NCI-H526 (cell line): ENCODE results near the gene PTPRC.
"Not testable (repeated sequence)": the region's sequence is repeated elsewhere in the genome, so short reads cannot be mapped to it uniquely, and the experiment has no call there.

ENCODE experiments used
- DNase-seq, 2 experiments: peaks; one replicate each; lab custom pipeline; 2025; lab: John Stamatoyannopoulos, UW

PTPRC gene

DNA sequence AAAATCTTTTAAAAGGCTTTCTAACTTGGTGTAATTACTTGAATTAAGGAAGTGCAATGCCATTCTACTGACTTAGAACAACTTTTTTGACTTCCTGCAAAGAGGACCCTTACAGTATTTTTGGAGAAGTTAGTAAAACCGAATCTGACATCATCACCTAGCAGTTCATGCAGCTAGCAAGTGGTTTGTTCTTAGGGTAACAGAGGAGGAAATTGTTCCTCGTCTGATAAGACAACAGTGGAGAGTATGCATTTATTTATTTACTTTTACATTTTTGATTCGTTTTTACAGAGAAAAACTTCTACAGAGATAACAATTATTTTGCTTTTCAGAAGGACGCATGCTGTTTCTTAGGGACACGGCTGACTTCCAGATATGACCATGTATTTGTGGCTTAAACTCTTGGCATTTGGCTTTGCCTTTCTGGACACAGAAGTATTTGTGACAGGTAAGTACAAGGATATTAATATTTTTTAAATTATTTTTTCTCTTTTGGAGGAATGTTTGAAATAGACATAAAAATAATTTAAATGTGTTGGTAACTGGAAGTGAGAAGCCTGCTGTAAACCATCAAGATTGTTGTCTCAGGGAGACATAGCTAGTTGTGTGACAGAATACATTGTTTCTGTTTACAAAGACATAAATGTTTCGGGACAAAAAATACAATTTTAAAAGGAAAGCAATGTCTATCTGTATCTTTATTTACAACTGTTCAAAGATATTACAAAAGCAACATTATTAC is at the start of gene PTPRC:
Gene PTPRC, plus strand, starts transcription at position 147 of the 742 bp plus-strand sequence. Its CDS starts 229 bp downstream, at position 376.
- DNase-seq: no peak

DNA sequence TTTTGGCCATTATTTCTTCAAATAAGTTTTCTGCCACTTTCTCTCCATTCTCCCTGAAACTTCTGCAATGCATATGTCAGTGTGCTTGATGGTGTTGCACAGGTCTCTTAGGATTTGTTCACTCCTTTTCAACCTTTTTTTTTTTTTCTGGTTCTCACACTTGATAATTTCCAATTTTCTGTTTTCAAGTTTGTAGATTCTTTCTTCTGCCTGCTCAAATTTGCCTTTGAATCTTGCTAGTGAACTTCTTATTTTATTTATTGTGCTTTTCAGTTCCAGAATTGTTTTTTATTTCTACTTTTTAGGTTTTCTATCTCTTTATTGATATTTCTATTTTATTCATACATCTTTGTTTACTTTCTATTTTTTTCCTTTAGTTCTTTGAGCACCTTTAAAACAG is 48.4 kb upstream of the PTPRC start:
- no peak for DNase-seq

- DNase-seq: no peak
Observed at GRCh38 chr1:198595765-198596164, 43.1 kb upstream of the PTPRC start.

- no peak for DNase-seq
Observed at GRCh38 chr1:198597690-198598430, 41.0 kb upstream of the PTPRC start.

DNA sequence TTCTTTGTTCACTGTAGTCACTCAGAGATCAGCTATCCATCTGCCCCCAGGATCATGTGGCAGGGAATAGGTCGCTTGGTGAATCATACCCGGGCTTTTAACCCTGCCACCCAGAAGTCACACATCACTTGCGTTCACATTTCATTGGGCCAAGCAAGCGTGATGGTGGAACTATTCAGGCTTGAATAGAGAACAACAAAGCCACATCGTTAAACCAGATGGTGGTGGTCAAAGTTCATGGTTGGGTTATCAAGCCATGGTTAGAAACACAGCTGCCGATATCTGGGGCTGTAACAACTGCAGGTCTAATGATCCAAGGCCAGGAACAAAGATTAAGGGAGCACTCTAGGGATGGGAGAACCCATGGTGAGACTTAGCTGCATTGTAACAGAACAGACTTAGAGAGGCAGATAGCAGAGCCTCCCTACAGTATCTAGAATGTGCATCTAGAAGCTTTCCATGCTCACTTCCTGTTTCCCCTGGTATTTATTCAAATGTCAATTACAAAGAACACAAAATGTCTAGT is 40.0 kb upstream of the PTPRC start:
- no peak for DNase-seq

DNA sequence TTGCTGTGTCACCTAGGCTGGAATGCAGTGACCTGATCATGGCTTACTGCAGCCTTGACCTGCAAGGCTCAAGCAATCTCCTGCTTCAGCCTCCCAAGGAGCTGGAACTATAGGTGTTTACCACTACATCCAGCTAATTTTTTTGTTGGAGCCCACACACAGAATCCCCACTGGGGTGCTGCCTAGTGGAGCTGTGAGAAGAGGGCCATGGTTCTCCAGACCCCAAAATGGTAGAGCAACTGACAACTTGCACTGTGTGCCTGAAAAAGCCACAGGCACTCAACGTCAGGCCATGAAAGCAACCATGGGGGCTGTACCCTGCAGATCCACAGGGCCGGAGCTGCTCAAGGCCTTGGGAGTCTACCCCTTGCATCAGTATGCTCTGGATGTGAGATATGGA is 39.1 kb upstream of the PTPRC start:
- DNase-seq: no peak

GRCh38 chr1:198600906-198601305 is 37.9 kb upstream of the PTPRC start:
- DNase-seq: no peak

GRCh38 chr1:198601310-198601709 is 37.5 kb upstream of the PTPRC start:
- not testable (repeated sequence) for DNase-seq

- no peak for DNase-seq
Observed at GRCh38 chr1:198601936-198602889, 36.6 kb upstream of the PTPRC start.

DNA sequence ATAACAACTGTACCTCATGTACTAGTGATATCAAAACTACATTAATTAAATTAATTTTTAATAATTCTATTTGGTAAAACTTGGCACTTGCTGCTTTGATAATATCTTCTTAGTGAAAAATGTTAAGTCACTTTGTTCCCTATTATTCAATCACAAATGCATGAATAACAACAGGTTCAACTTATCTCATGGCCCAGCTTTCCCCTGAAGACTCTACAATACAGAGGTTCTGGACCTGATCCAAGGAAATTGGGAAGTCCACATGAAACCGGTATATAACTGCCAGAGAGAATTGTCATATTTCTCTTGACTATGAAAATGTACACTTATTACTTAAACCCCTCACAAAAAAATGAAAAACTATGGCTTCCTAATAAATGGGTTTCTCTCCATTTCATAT is 33.9 kb upstream of the PTPRC start:
- no peak for DNase-seq

DNA sequence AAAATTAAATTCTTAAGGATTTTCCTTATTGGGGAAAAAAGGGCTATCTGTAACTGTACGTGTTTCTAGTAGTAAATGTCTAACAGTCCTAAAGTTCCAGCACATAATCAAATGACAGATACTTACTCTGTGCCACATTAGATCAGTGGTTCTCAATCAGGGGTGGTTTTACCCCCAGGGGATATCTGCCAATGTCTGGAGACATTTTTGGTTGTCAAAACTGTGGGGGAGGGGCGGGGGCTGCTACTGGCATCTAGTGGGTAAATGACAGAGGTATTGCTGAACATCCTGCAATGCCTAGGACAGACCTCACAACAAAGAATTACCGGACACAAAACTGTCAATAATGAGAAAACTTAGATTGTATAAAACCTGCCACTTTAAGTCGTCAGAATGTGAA is 33.4 kb upstream of the PTPRC start:
- no peak for DNase-seq

- DNase-seq: no peak
Observed at GRCh38 chr1:198606020-198606438, 32.8 kb upstream of the PTPRC start.

DNA sequence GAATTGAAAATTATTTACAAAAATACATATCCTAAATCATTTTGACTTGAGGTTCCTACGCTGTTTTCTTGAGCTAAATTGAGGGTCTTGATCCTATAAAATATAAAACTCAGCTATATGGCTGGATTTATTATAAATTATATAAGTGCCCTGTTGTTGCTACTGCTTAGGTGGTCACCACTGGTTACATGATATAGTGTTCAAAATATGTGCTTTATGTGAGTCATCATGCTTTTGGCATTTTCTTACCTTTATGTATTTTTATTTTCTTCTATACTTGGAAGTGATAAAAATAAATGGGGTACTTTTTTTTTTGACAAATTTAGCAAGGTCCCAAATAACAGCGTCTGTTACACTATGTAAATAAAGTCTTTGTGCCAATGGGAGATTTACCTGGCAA is 31.1 kb upstream of the PTPRC start:
- no peak for DNase-seq

- no peak for DNase-seq
Observed at GRCh38 chr1:198610362-198610761, 28.5 kb upstream of the PTPRC start.

- DNase-seq: no peak
Observed at GRCh38 chr1:198611219-198611618, 27.6 kb upstream of the PTPRC start.

DNA sequence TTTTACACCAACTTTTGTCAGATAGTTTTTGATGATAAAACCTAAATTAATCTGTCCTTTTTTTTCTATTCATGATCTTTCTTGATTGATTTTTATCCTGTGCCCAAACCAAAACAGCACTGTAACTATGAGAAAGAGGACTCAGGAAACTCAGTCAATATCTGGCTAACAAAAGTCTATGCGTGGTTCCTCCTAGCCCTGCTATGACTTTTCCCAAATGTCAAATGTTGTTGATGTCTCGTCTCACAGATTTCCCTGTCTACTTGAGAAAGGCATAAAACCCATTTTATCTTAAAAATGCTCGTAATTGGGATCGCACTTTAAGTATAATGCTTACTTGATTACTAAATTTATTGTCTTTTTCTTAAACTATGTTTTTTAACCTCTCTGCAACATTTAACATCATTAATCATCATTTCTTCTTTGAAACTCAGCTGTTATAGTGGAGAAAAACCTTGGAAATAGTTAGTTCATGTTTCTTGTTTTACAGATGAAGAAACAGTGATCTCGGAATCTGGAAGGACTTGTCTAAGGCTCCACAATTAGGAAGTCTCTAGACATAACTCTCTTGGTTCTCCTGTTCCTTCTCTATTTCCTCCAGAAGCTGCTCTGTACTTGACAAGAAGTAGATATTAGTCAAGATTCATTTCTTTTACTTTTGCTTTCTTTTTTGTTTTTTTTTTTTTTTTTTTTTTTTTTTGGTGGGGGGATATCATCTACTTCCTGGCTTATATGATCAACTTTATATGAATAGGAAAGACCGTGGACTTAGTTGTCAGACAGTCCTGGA is 26.2 kb upstream of the PTPRC start:
- DNase-seq: no peak

DNA sequence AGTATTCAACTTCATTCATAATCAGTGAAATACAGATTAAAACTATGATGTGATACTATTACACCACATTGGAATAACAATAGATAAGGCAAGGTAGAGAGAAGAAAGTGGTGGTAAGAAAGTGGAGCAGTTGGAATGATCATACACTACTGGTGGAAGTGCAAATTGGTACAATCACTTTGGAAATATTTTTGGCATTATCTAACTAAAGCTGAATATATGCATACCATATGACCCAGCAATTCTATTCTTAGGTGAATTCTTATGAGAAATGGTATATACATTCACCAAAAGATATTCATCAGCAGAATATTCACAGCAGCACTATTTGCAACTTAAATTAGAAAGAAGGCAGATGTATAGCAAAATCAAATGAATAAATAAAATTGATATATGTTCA is 21.4 kb upstream of the PTPRC start:
- DNase-seq: no peak

GRCh38 chr1:198619375-198620140 is 19.3 kb upstream of the PTPRC start:
- DNase-seq: no peak

- no peak for DNase-seq
Observed at GRCh38 chr1:198620218-198620617, 18.6 kb upstream of the PTPRC start.
